RWPE2 (cell line): ENCODE data around the gene GRAMD1B.

Source experiments
- ATAC-seq: fragments of 200-7000 bp; cut with Tn5 transposase; 3 replicates; pipeline ENCODE4 v1.9.1; 2021; ENCODE audit warnings: low read depth
- DNase-seq: peaks from one replicate; pipeline ENCODE4 v3.0.0-alpha.2; 2020; ENCODE audit warnings: low spot score
- H3K27ac ChIP-seq: fragments of 450-650 bp; 2 replicates; pipeline ENCODE4 v1.5.1; 2017; ENCODE audit warnings: mild to moderate bottlenecking; ENCODE audit not compliant: poor library complexity, severe bottlenecking
- H3K27me3 ChIP-seq: fragments of 250-450 bp; sonication (Bioruptor Pico); 2 replicates; pipeline ENCODE4 v1.5.1; 2021; ENCODE audit warnings: mild to moderate bottlenecking, moderate library complexity; ENCODE audit not compliant: insufficient read depth, poor library complexity, severe bottlenecking
- H3K36me3 ChIP-seq: fragments of 250-450 bp; sonication (Bioruptor Pico); 2 replicates; pipeline ENCODE4 v1.5.1; 2020; ENCODE audit warnings: low read depth, mild to moderate bottlenecking, moderate library complexity
- H3K4me1 ChIP-seq: fragments of 250-450 bp; sonication (Bioruptor Pico); 2 replicates; pipeline ENCODE4 v1.5.1; 2021; ENCODE audit warnings: mild to moderate bottlenecking, moderate library complexity; ENCODE audit not compliant: insufficient read depth, poor library complexity, severe bottlenecking
- H3K4me3 ChIP-seq: fragments of 250-450 bp; sonication (Bioruptor Pico); 2 replicates; pipeline ENCODE4 v1.5.1; 2021; ENCODE audit warnings: mild to moderate bottlenecking, moderate library complexity; ENCODE audit not compliant: severe bottlenecking
- H3K9me3 ChIP-seq: fragments of 250-450 bp; sonication (Bioruptor Pico); 2 replicates; pipeline ENCODE4 v1.5.1; 2021; ENCODE audit warnings: mild to moderate bottlenecking, moderate library complexity; ENCODE audit not compliant: severe bottlenecking
- TF ChIP-seq, protein P1 (sequence below): fragments of 450-650 bp; IDR thresholded peaks from one replicate; pipeline ENCODE4 v1.5.1; 2017; ENCODE audit warnings: mild to moderate bottlenecking, moderate library complexity; ENCODE audit not compliant: poor library complexity, severe bottlenecking

GRAMD1B gene

DNA sequence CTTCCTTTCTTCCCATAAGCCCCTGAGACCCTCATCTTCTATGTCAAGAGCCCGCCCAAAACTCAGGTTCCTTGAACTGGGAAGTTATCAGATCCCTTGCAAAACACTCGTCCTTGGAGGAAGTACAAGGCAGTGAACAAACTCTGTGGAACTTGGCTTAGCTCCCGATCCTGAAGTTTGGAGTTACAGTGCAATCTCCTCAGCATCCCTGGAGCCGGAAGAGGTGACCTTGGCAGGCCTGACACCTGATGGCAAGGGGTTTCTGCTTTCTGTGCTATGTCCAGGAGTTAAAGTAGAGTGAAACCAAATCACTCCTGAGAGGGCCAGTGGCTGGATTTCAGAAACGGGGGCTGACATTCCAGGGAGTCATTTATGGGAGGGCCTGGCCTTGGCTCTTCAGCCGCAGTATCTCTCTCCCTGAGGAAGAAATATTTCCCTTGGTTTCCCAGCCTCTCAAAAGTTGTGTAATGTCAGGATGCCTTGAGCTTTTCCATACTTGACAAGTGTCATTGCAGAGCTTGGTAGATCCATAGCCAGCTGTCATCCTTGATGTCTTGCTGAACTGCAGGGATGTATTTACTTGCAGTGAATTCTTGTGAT lies 1.9 kb upstream of the GRAMD1B start:
- DNase-seq (no peak), ATAC-seq (no peak)
- Histone ChIP-seq H3K4me1 (peaks cover 11% of the 10 kb centered on the region), H3K4me3 (no peak overlapping the region), H3K27ac (no peak overlapping the region), H3K9me3 (no peaks in the 10 kb centered on the region), H3K27me3 (peaks cover 9% of the 10 kb centered on the region), H3K36me3 (no peaks in the 10 kb centered on the region)
- TF ChIP-seq, protein P1, sequence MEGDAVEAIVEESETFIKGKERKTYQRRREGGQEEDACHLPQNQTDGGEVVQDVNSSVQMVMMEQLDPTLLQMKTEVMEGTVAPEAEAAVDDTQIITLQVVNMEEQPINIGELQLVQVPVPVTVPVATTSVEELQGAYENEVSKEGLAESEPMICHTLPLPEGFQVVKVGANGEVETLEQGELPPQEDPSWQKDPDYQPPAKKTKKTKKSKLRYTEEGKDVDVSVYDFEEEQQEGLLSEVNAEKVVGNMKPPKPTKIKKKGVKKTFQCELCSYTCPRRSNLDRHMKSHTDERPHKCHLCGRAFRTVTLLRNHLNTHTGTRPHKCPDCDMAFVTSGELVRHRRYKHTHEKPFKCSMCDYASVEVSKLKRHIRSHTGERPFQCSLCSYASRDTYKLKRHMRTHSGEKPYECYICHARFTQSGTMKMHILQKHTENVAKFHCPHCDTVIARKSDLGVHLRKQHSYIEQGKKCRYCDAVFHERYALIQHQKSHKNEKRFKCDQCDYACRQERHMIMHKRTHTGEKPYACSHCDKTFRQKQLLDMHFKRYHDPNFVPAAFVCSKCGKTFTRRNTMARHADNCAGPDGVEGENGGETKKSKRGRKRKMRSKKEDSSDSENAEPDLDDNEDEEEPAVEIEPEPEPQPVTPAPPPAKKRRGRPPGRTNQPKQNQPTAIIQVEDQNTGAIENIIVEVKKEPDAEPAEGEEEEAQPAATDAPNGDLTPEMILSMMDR, result no peak

DNA sequence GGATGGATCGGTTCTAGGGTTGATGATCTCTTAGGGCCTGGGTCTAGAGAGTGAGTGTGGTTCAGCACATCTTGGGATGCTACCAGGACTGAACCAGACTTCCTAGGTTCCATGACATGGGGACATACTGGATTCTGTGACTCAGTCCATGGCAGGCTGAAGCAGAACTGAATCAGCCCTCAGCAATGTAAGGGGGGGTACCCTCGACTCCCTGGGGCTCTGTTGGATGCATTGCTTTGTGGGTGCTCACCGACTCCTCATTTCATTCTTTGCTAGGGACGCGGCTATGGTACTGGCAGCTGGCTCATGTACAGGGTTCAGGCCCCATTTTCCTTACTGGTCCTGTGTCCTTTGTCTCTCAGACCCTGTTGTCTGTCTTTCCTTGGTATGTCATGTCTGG lies 733 bp upstream of the GRAMD1B start:
- ATAC-seq (peak; percentile 7; the same call in 1 of the 3 replicates), DNase-seq (no peak)
- TF ChIP-seq, protein P1, result no peak
- Histone ChIP-seq H3K4me1 (peaks cover 11% of the 10 kb centered on the region), H3K27me3 (peaks cover 5% of the 10 kb centered on the region), H3K27ac (no peak overlapping the region), H3K4me3 (no peak overlapping the region), H3K36me3 (no peaks in the 10 kb centered on the region), H3K9me3 (no peaks in the 10 kb centered on the region)

DNA sequence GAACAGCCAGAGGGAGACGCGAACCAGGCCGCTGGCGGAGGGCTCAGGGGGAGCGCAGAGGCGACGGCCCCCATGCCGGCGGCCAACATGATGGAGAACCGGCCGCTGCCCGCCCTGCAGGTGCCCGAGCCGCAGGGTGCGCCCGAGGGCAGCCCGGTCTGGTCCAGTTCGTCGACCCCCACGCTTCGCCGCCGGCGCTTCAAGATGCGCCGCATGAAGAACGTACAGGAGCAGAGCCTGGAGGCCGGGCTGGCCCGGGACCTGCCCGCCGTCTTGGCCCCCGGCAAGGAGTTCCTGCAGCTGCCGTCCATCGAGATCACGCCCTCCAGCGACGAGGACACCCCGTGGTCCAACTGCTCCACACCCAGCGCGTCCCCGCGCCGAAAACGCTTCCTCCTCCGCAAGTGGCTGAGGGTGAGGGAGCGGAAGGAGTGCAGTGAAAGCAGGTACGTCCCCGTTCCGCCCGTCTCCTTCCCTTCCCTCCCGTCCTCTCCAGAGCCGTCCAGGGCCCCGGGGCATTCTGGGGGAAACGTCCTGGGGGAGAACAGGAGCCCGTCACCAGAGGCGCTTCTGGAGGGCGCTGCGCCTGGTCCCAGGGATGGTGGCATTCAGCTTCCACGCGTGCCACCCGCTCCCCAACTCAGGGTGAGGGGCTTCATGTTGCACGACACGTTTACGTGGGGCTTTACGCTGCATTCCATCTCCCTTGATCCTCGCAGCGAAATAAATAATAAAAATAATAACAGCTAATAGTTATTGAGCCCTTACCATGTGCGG lies 840 bp downstream of the GRAMD1B start:
- peaks cover 11% of the 10 kb centered on the region for H3K4me1 ChIP-seq
- no peaks in the 10 kb centered on the region for H3K36me3 ChIP-seq
- peak overlapping the region; percentile 39 for H3K4me3 ChIP-seq
- ATAC-seq (peak; percentile 55), DNase-seq (no peak)
- peak overlapping the region; percentile 7 for H3K27ac ChIP-seq
- no peaks in the 10 kb centered on the region for H3K9me3 ChIP-seq
- no peaks in the 10 kb centered on the region for H3K27me3 ChIP-seq
- TF ChIP-seq, protein P1, result peak; percentile 16

DNA sequence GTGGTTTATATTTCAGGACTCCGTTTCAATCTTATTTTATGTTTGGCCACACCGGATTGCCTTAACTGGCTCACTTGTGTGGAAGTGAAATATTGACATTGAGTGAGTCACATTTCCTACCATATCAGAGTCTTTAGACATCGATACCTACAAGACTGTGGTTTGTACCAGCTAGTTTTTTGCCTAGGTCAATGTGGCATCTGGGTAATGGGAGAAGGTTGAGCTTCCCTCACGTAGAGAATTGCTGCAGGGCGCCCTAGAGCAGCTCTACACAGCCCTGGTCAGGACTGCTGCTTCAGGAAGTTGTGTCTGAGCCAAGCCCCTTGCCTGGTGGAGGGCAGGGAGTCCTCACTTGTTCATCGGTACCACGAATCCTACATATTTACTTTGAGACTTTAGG lies 1.6 kb downstream of the GRAMD1B start:
- ATAC-seq (peak; percentile 37), DNase-seq (no peak)
- no peaks in the 10 kb centered on the region for H3K27me3 ChIP-seq
- no peaks in the 10 kb centered on the region for H3K36me3 ChIP-seq
- H3K9me3 ChIP-seq, result no peaks in the 10 kb centered on the region
- peak overlapping the region; percentile 39 for H3K4me3 ChIP-seq
- TF ChIP-seq, protein P1, result no peak
- peak overlapping the region; percentile 7 for H3K27ac ChIP-seq
- H3K4me1 ChIP-seq, result peaks cover 11% of the 10 kb centered on the region

DNA sequence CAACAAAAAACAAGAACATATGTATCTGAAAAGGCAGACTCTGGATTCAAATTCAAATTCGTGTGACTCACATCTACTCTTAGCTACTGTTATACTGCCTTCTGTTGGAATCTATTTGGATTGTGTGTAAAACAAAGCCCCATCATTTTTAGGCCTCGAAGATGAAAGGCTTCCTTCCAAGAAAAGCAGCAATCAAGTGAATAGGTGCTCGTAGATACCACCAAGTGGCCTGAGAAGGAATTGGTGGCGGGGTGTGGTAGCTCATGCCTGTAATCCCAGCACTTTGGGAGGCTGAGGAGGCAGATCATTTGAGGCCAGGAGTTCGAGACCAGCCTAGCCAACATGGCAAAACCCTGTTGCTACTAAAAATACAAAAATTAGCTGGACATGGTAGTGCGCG lies 4.2 kb downstream of the GRAMD1B start:
- TF ChIP-seq, protein P1, result peak; percentile 12
- H3K4me1 ChIP-seq, result peaks cover 11% of the 10 kb centered on the region
- H3K27ac ChIP-seq, result no peak overlapping the region
- no peak for DNase-seq
- H3K27me3 ChIP-seq, result no peaks in the 10 kb centered on the region
- ATAC-seq, result no peak
- H3K9me3 ChIP-seq, result no peaks in the 10 kb centered on the region
- no peak overlapping the region for H3K4me3 ChIP-seq
- no peaks in the 10 kb centered on the region for H3K36me3 ChIP-seq
